Measurements from ENCODE around the gene MAP3K10. TPM values are rescaled to one million over a fixed set of nuclear protein-coding genes. Genes with fewer than 3 reads are reported as not detected.

The MAP3K10 gene
- total RNA-seq, 1 donor = 6.3 TPM

GRCh38 chr19:40198272-40198990 lies 7.2 kb downstream of the MAP3K10 start:
- no peak overlapping the region for H3K4me3 ChIP-seq (ENCODE audit: low read length)
- H3K9me3 ChIP-seq (ENCODE audit: low read depth, low read length) = no peaks in the 10 kb centered on the region
- H3K27me3 ChIP-seq (ENCODE audit: insufficient read depth, low read length) = no peaks in the 10 kb centered on the region
- H3K4me1 ChIP-seq (ENCODE audit: insufficient read depth, low read length) = no peaks in the 10 kb centered on the region

- H3K9me3 ChIP-seq (ENCODE audit: low read depth, low read length) = no peaks in the 10 kb centered on the region
- no peaks in the 10 kb centered on the region for H3K27me3 ChIP-seq (ENCODE audit: insufficient read depth, low read length)
- no peaks in the 10 kb centered on the region for H3K4me1 ChIP-seq (ENCODE audit: insufficient read depth, low read length)
- H3K4me3 ChIP-seq (ENCODE audit: low read length) = no peak overlapping the region
These were observed 9.3 kb downstream of the MAP3K10 start for GRCh38 chr19:40200341-40201099.

GRCh38 chr19:40204381-40204780 lies 13.2 kb downstream of the MAP3K10 start:
- Histone ChIP-seq H3K9me3 (ENCODE audit: low read depth, low read length) (no peaks in the 10 kb centered on the region), H3K4me1 (ENCODE audit: insufficient read depth, low read length) (no peaks in the 10 kb centered on the region), H3K27me3 (ENCODE audit: insufficient read depth, low read length) (no peaks in the 10 kb centered on the region), H3K4me3 (ENCODE audit: low read length) (no peak overlapping the region)

GRCh38 chr19:40205760-40206159 lies 14.5 kb downstream of the MAP3K10 start:
- no peaks in the 10 kb centered on the region for H3K9me3 ChIP-seq (ENCODE audit: low read depth, low read length)
- H3K27me3 ChIP-seq (ENCODE audit: insufficient read depth, low read length) = no peaks in the 10 kb centered on the region

GRCh38 chr19:40208602-40209001 lies 17.4 kb downstream of the MAP3K10 start:
- Histone ChIP-seq H3K27me3 (ENCODE audit: insufficient read depth, low read length) (no peaks in the 10 kb centered on the region), H3K4me3 (ENCODE audit: low read length) (no peak overlapping the region), H3K9me3 (ENCODE audit: low read depth, low read length) (no peaks in the 10 kb centered on the region), H3K4me1 (ENCODE audit: insufficient read depth, low read length) (no peaks in the 10 kb centered on the region)

More at GRCh38 chr19:40205760-40206159, 14.5 kb downstream of the MAP3K10 start:
- Histone ChIP-seq H3K4me3 (ENCODE audit: low read length) (no peak overlapping the region), H3K4me1 (ENCODE audit: insufficient read depth, low read length) (no peaks in the 10 kb centered on the region)

GRCh38 chr19:40210889-40211288 lies 19.7 kb downstream of the MAP3K10 start:
- Histone ChIP-seq H3K4me3 (ENCODE audit: low read length) (no peak overlapping the region), H3K4me1 (ENCODE audit: insufficient read depth, low read length) (no peaks in the 10 kb centered on the region), H3K9me3 (ENCODE audit: low read depth, low read length) (no peaks in the 10 kb centered on the region), H3K27me3 (ENCODE audit: insufficient read depth, low read length) (peaks cover under 1% of the 10 kb centered on the region)

GRCh38 chr19:40213251-40213829 lies 22.1 kb downstream of the MAP3K10 start:
- Histone ChIP-seq H3K4me1 (ENCODE audit: insufficient read depth, low read length) (no peaks in the 10 kb centered on the region), H3K9me3 (ENCODE audit: low read depth, low read length) (no peaks in the 10 kb centered on the region), H3K4me3 (ENCODE audit: low read length) (no peak overlapping the region)

GRCh38 chr19:40213882-40214570 lies 22.8 kb downstream of the MAP3K10 start:
- Histone ChIP-seq H3K9me3 (ENCODE audit: low read depth, low read length) (no peaks in the 10 kb centered on the region), H3K4me1 (ENCODE audit: insufficient read depth, low read length) (no peaks in the 10 kb centered on the region), H3K27me3 (ENCODE audit: insufficient read depth, low read length) (peaks cover 24% of the 10 kb centered on the region), H3K4me3 (ENCODE audit: low read length) (no peak overlapping the region)

More at GRCh38 chr19:40213251-40213829, 22.1 kb downstream of the MAP3K10 start:
- peaks cover 19% of the 10 kb centered on the region for H3K27me3 ChIP-seq (ENCODE audit: insufficient read depth, low read length)

- Histone ChIP-seq H3K27me3 (ENCODE audit: insufficient read depth, low read length) (peaks cover 31% of the 10 kb centered on the region), H3K4me3 (ENCODE audit: low read length) (no peak overlapping the region), H3K4me1 (ENCODE audit: insufficient read depth, low read length) (no peaks in the 10 kb centered on the region), H3K9me3 (ENCODE audit: low read depth, low read length) (no peaks in the 10 kb centered on the region)
These were observed 23.7 kb downstream of the MAP3K10 start for GRCh38 chr19:40214936-40215335.

- no peaks in the 10 kb centered on the region for H3K9me3 ChIP-seq (ENCODE audit: low read depth, low read length)
- no peak overlapping the region for H3K4me3 ChIP-seq (ENCODE audit: low read length)
These were observed 25.0 kb downstream of the MAP3K10 start for GRCh38 chr19:40216013-40216776.

GRCh38 chr19:40216777-40217026 lies 25.5 kb downstream of the MAP3K10 start:
- no peak overlapping the region for H3K4me3 ChIP-seq (ENCODE audit: low read length)
- H3K27me3 ChIP-seq (ENCODE audit: insufficient read depth, low read length) = peaks cover 32% of the 10 kb centered on the region
- no peaks in the 10 kb centered on the region for H3K9me3 ChIP-seq (ENCODE audit: low read depth, low read length)
- no peaks in the 10 kb centered on the region for H3K4me1 ChIP-seq (ENCODE audit: insufficient read depth, low read length)

More at GRCh38 chr19:40216013-40216776, 25.0 kb downstream of the MAP3K10 start:
- H3K27me3 ChIP-seq (ENCODE audit: insufficient read depth, low read length) = peaks cover 32% of the 10 kb centered on the region
- no peaks in the 10 kb centered on the region for H3K4me1 ChIP-seq (ENCODE audit: insufficient read depth, low read length)

- Histone ChIP-seq H3K9me3 (ENCODE audit: low read depth, low read length) (no peaks in the 10 kb centered on the region), H3K27me3 (ENCODE audit: insufficient read depth, low read length) (peaks cover 32% of the 10 kb centered on the region), H3K4me3 (ENCODE audit: low read length) (no peak overlapping the region), H3K4me1 (ENCODE audit: insufficient read depth, low read length) (no peaks in the 10 kb centered on the region)
These were observed 26.0 kb downstream of the MAP3K10 start for GRCh38 chr19:40217027-40217810.

- Histone ChIP-seq H3K4me1 (ENCODE audit: insufficient read depth, low read length) (peaks cover 2% of the 10 kb centered on the region), H3K27me3 (ENCODE audit: insufficient read depth, low read length) (peaks cover 36% of the 10 kb centered on the region), H3K9me3 (ENCODE audit: low read depth, low read length) (no peaks in the 10 kb centered on the region), H3K4me3 (ENCODE audit: low read length) (no peak within 1 kb of the TSS)
These were observed 27.0 kb downstream of the MAP3K10 start, which contains the start of gene TTC9B for GRCh38 chr19:40217934-40218890. Gene TTC9B (minus strand): TSS chr19:40218384. CDS start chr19:40218381, 3 bp downstream.
